SH-SY5Y (cell line): ENCODE results near the gene BAIAP2L2.

Experiments
- GATA2 ChIP-seq: IDR thresholded peaks from 2 replicates; pipeline ENCODE4 v1.6.1; 2011; ENCODE audit warnings: mild to moderate bottlenecking, low read depth, low read length
- GATA3 ChIP-seq: IDR thresholded peaks from 2 replicates; pipeline ENCODE4 v1.6.1; 2011; ENCODE audit warnings: low read depth, mild to moderate bottlenecking, low read length, moderate library complexity

The BAIAP2L2 gene

DNA sequence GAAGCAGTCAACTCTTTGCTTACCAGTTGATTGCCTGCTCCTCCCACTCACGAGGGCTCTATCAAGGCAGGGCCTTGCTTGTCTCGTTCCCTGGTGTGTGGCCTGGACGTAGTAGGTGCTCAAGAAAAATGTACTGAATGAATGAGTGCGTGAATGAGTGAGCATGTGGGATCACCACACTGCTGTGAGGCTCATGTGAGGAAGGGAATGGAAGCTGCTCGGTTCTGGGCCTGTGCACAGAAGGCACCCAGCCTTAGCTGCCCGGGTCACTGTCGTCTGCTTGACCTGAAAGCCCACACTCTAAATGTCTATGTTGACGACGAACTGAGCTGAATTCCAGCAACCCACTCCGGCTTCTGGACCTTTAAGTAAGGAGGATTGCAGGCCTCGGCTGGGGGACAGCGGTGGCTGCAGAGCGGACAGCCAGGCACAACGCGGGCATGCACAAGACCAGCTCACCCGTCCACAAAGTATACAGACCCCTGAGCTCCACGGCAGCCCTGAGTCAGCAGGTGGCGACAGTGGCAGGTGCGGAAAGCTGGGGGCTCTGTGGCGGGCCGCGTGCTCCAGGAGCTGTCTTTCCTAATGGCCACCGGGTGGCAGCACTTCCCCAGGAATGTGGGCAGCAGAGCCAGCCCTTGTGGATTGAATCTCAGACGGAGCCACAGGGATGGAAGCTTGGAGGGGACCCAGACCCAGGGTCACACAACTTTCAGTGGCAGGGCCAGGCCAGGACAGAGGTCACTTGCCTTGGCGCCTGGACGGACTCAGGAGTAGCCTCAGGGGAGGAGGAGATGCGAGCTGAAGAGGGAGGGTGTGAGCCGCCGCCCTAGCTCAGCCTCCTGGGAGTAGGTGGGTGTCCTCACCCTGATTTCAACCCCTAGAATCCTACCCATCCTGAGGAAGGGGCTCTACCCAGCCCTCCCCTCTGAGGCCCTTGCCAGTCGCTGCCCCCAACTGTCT lies 58.3 kb downstream of the BAIAP2L2 start:
- TF ChIP-seq GATA2 (no peak), GATA3 (no peak)

GRCh38 chr22:38051261-38051660 lies 59.2 kb downstream of the BAIAP2L2 start:
- TF ChIP-seq GATA3 (no peak), GATA2 (no peak)

DNA sequence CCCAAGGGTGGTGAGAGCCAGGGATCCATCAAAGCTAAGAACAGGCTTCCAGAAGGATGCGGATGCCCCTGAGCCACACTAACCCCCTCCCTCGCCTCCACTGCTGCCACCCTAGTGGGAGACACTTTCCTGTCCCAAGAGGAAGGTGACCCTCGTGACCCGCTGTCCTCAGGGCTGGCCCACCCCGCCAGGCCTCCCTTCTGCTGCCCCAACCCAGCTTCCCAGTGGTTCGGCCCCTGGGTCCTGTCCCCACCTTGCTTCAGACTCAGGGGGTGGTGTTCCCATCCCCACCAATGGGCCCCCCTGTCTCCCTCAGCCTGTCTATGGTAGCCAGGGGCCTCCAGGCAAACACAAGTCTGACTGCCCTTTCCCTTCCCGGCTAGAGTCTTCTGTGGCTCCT lies 59.8 kb downstream of the BAIAP2L2 start:
- TF ChIP-seq GATA2 (no peak), GATA3 (no peak)

DNA sequence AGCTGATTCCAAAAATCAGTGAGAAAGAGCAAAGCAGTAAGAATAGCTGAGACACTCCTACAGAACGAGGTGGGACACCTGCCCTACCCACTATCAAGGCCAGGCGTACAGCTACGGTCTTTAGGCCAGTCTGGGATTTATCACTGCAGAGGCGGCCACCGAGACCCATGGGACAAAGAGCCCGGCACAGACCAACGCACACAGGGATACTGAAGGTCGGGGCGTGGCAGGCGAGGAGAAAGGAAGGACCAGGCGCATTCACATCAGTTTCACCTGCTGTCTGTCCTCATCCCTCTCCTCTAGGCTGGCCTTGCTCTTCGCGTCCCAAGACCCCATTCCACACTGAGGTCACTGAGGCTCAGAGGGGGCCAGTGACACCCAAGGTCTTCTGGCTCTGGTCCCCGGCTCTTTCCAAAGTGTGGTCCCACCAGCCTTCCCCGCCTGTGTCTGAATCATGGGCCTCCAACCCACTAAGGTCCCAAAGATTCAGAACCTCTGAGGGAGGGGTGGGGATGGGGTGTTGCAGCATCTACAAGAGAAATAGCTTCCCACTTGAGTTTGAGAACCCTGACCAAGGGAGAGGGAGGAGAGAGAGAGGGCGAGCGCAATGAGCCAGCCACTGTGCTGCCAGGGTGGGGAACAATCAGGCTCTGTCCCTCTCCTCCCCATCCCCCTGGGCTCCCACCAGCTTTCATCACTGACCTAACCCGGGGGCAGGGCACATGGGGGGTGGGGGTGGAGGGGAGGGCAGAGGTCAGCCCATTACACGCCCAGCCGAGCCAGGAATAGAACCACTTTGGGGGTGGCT lies 60.5 kb downstream of the BAIAP2L2 start:
- TF ChIP-seq GATA2 (no peak), GATA3 (no peak)

DNA sequence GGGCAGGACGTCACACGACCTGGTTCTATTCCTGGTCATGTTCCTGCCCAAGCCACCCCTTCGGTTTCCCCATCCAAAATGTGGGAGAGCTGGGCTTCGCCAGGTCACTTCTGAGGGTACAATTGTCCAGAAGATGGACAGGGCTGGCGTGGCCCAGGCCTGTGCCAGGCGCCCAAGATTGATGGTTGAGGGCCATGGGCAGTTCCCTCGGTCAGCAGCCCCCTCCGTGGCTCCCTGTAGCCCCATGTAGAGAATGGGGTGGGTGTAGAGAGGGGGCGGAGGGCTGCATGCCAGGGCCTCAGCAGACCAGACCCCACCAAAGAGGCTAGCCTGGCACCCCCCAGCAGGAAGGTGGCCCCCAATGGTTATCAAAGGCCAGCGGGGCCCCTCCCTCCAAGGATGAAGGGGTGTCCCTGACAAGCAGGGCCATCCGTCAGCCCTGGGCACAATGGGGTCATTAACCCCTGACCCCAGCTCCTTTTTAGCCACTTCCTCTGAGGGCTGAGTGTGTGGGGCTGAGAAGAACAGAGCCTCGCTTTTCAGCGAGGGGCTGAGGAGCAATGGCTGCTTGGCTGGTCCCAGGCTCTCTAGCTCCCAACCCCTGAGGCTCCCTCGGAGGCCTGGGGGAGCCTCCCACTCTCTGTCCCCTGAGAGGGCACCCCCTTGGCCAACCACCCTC lies 64.3 kb downstream of the BAIAP2L2 start:
- TF ChIP-seq GATA2 (no peak), GATA3 (no peak)

DNA sequence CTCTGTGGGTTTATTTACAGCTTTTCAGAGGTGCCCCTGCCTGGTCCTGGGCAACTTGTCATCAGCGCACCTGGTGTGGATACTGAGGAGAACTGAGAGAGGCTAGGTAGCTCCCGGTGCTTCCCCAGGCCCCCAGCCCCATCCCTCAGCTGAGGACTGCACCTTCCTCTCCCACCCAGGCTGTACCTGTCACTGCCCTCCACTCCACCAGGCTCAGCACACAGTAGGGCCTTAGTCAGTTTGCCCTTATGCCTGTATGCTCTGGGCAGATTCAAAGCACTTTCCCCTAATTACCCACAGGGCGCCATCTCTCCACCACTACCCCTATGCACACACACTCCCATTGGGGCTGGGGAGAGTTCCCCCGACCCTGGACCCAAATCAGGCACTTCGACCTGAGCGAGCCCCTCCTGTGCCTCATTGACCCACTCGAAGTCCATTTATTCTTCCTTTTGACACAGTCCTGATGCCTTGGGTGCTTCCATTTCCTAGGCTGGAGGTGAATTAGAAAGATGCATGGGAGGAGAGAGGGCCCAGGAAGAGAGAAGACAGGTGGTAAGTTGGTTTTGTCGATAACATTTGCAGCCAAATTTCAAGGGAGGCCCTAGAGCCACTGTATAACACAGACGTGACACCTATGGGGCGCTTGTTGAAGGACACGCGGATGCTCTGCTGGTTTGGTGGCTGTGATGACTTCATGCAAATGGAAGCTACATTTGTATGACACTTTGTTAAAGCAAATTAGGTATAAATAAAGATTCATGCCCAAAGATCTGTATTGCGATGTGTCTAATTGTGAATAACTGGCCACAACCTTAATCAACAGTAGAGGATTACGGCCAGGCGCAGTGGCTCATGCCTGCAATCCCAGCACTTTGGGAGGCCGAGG lies 67.1 kb downstream of the BAIAP2L2 start:
- TF ChIP-seq GATA3 (no peak), GATA2 (no peak)

GRCh38 chr22:38042488-38042790 lies 68.0 kb downstream of the BAIAP2L2 start:
- TF ChIP-seq GATA3 (no peak), GATA2 (no peak)

- TF ChIP-seq GATA2 (no peak), GATA3 (no peak)
Measured at GRCh38 chr22:38041760-38042487, 68.6 kb downstream of the BAIAP2L2 start.

DNA sequence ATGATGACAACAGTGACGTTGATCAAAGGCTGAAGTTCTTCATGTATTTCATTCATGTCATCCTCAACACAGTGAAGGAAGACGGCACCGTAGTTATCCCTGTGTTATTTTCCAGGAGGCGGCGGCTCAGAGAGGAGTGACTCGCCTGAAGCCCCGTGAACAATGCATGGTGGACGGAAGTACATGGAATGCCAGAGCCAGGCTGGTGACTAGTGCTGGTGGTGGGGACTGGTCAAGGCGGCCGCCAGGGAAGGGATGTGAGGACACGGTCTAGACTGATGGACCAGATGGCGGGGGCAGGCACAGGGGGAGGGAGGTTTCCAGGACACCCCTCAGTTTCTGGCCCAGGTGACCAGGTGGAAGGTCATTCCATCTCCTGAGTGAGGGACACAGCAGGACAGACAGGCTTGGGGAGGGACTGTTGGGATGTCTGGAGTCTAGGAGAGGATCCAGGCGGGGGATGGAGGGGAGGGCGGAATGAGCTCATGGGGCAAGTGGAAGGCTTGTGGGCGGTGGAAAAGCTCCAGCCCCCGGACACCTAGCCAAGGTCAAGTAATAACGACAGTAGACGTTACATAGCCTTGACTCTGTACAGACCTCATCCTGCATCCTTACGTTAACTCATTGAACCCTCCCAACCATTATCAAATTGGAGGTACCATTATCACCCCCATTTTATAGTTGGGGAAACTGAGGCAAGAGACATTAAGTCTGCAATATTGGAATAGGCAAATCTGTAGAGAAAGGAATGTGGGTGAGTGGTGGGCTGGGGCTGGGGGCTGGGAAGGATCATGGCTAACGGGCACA lies 69.3 kb downstream of the BAIAP2L2 start:
- TF ChIP-seq GATA2 (no peak), GATA3 (no peak)

GRCh38 chr22:38038890-38039812 lies 71.3 kb downstream of the BAIAP2L2 start:
- TF ChIP-seq GATA2 = no peak

GRCh38 chr22:38038426-38038825 lies 72.1 kb downstream of the BAIAP2L2 start:
- no peak for TF ChIP-seq GATA3
- TF ChIP-seq GATA2 = no peak
